A673 (cell line): ENCODE results near the gene SLC8A2.

Source experiments
- EZH2 ChIP-seq: fragments of 200-600 bp; sonication (generic); IDR thresholded peaks from 2 replicates; pipeline ENCODE4 v1.6.1; 2017; ENCODE audit warnings: borderline replicate concordance, low read depth, mild to moderate bottlenecking, mixed read lengths, antibody characterized with exemption, low read length; ENCODE audit not compliant: poor library complexity, severe bottlenecking
- TF ChIP-seq, protein P1 (sequence below): fragments of 300-800, 200-600 bp; sonication (generic); conservative IDR thresholded peaks from 2 replicates; pipeline ENCODE4 v1.5.1; 2017; ENCODE audit warnings: low read depth, mild to moderate bottlenecking, antibody characterized with exemption, low read length, moderate library complexity, mixed read lengths

DNA sequence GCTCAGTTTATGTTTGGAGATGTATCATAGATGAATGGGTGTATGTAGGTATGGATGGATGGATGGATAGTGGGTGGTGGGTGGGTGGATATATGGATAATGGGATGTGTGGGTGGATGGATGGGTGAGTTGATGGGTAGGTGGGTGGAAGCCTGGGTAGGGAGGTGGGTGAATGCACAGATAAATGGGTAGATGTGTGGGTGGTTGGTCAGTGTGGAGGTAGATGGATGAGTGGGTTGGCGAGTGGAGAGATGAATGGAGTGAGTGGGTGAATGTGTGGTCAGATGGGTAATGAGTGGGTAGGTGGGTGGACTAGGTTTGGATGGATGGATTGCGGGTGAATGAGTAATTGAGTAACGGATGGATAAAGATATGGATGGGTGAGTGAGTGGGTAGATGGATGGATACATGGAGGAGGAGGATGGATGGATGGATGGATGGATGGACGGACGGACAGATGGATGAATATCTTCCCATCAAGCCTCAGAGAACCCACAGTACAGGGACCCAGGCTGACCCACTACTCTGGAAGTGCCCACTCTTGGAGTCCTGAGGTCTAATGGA is 65.8 kb downstream of the SLC8A2 start:
- TF ChIP-seq, protein P1, sequence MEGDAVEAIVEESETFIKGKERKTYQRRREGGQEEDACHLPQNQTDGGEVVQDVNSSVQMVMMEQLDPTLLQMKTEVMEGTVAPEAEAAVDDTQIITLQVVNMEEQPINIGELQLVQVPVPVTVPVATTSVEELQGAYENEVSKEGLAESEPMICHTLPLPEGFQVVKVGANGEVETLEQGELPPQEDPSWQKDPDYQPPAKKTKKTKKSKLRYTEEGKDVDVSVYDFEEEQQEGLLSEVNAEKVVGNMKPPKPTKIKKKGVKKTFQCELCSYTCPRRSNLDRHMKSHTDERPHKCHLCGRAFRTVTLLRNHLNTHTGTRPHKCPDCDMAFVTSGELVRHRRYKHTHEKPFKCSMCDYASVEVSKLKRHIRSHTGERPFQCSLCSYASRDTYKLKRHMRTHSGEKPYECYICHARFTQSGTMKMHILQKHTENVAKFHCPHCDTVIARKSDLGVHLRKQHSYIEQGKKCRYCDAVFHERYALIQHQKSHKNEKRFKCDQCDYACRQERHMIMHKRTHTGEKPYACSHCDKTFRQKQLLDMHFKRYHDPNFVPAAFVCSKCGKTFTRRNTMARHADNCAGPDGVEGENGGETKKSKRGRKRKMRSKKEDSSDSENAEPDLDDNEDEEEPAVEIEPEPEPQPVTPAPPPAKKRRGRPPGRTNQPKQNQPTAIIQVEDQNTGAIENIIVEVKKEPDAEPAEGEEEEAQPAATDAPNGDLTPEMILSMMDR, result no peak
- TF ChIP-seq EZH2, result no peak
